ENCODE results near the gene TAF4B.
"Not testable (repeated sequence)": the region's sequence is repeated elsewhere in the genome, so short reads cannot be mapped to it uniquely, and the experiment has no call there.

The TAF4B gene

DNA sequence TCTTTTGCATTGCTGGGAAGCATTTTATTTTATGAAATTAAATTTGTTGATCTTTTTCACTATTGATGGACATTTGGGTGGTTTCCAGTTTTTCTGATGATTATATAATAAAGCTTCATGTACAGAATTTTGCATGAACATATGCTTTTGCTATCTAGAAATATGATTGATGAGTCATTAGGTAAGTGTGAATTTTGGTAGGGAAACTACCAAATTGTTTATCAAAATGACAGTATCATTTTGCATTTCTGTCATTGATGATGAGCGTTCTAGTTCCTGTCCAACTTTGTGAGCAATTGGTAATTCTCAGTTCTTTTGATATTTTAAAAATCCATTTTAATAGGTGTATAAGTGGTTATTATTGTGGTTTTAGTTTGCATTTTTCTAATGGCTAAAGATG is 67.7 kb downstream of the TAF4B start:
- H3K4me1 Mint-ChIP-seq = peaks cover 5% of the 10 kb centered on the region
- H3K27ac Mint-ChIP-seq (ENCODE audit: low read depth) = no peak overlapping the region
- no peak overlapping the region for H3K4me3 Mint-ChIP-seq
- DNase-seq (ENCODE audit: low spot score in 2 of 2) (no peak), ATAC-seq (replicated peaks; ENCODE audit: extremely low read depth, poor library complexity, severe bottlenecking) (no peak)
- H3K27me3 Mint-ChIP-seq = no peaks in the 10 kb centered on the region
- H3K36me3 Mint-ChIP-seq (ENCODE audit: insufficient read depth) = no peaks in the 10 kb centered on the region
- H3K9me3 Mint-ChIP-seq = no peaks in the 10 kb centered on the region

DNA sequence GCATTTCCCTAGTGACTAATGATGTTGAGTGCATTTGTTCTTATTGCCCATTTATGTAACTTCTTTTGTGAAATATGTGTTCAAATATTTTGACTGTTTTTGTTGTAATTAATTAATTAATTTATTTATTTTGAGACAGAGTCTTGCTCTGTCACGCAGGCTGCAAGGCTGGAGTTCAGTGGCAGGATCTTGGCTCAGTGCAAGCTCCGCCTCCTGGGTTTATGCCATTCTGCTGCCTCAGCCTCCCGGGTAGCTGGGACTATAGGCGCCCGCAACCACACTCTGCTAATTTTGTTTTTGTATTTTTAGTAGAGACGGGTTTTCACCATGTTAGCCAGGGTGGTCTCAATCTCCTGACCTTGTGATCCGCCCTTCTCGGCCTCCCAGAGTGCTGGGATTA is 71.9 kb downstream of the TAF4B start:
- H3K27me3 Mint-ChIP-seq = no peaks in the 10 kb centered on the region
- no peak overlapping the region for H3K4me3 Mint-ChIP-seq
- H3K4me1 Mint-ChIP-seq = no peaks in the 10 kb centered on the region
- ATAC-seq (replicated peaks; ENCODE audit: extremely low read depth, poor library complexity, severe bottlenecking) (no peak), DNase-seq (ENCODE audit: low spot score in 2 of 2) (no peak)
- no peak overlapping the region for H3K27ac Mint-ChIP-seq (ENCODE audit: low read depth)
- no peaks in the 10 kb centered on the region for H3K9me3 Mint-ChIP-seq
- peaks cover 2% of the 10 kb centered on the region for H3K36me3 Mint-ChIP-seq (ENCODE audit: insufficient read depth)

DNA sequence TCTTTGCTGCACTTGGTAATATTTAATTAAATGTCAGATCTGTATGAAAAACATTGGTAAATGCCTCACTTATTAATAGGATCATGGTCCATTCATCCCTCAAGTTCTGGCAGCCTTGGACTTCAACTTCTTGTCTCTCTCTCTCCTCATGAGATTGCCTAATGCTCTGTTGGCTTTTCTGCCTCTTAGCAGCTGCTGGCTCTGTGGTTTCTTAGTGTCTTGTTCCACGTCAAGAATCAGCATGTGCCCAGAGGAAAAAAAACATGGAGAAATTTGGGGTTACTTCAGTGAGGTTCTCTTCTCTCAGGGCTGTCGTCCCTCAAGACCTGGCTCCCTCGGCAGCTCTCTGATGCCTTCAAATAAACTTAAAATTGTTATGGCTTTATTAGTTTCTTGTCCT is 75.4 kb downstream of the TAF4B start:
- peaks cover 2% of the 10 kb centered on the region for H3K36me3 Mint-ChIP-seq (ENCODE audit: insufficient read depth)
- no peaks in the 10 kb centered on the region for H3K9me3 Mint-ChIP-seq
- DNase-seq (ENCODE audit: low spot score in 2 of 2) (no peak), ATAC-seq (replicated peaks; ENCODE audit: extremely low read depth, poor library complexity, severe bottlenecking) (no peak)
- H3K4me1 Mint-ChIP-seq = no peaks in the 10 kb centered on the region
- H3K4me3 Mint-ChIP-seq = no peak overlapping the region
- no peaks in the 10 kb centered on the region for H3K27me3 Mint-ChIP-seq
- no peak overlapping the region for H3K27ac Mint-ChIP-seq (ENCODE audit: low read depth)

DNA sequence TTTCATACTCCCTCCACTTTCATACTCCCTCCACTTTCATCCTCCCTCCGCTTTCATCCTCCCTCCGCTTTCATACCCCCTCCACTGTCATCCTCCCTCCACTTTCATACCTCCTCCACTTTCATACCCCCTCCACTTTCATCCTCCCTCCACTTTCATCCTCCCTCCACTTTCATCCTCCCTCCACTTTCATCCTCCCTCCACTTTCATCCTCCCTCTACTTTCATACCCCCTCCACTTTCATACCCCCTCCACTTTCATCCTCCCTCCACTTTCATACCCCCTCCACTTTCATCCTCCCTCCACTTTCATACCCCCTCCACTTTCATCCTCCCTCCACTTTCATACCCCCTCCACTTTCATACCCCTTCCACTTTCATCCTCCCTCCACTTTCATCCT is 77.0 kb downstream of the TAF4B start:
- not testable (repeated sequence) for ATAC-seq (replicated peaks; ENCODE audit: extremely low read depth, poor library complexity, severe bottlenecking); H3K4me1 Mint-ChIP-seq; H3K36me3 Mint-ChIP-seq (ENCODE audit: insufficient read depth); DNase-seq (ENCODE audit: low spot score in 2 of 2); H3K27me3 Mint-ChIP-seq; H3K4me3 Mint-ChIP-seq; H3K9me3 Mint-ChIP-seq; H3K27ac Mint-ChIP-seq (ENCODE audit: low read depth)

DNA sequence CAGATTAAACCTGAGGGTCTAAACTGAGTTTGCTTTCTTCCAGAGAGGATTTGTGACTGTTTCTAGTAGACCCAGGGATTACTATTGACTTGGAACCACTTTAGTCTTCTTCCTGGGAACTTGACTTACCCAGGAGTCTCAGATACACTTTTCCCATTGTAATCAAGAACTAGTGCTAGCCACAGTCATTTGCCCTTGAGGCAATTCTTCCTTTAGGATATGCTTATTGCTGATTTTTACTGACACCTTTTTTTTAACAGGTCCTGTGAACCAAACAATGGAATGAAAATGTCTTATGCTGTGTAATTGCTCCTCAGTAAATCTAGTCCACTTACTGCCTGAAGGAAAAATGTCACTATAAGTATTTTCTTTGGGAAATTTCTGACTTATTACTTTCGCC is 78.3 kb downstream of the TAF4B start:
- no peak for ATAC-seq (replicated peaks; ENCODE audit: extremely low read depth, poor library complexity, severe bottlenecking)
- Mint-ChIP-seq H3K9me3 (no peaks in the 10 kb centered on the region), H3K4me1 (no peaks in the 10 kb centered on the region), H3K27me3 (no peaks in the 10 kb centered on the region), H3K27ac (ENCODE audit: low read depth) (no peak overlapping the region), H3K4me3 (no peak overlapping the region), H3K36me3 (ENCODE audit: insufficient read depth) (peaks cover 2% of the 10 kb centered on the region)
- DNase-seq (ENCODE audit: low spot score in 2 of 2) = no peak

DNA sequence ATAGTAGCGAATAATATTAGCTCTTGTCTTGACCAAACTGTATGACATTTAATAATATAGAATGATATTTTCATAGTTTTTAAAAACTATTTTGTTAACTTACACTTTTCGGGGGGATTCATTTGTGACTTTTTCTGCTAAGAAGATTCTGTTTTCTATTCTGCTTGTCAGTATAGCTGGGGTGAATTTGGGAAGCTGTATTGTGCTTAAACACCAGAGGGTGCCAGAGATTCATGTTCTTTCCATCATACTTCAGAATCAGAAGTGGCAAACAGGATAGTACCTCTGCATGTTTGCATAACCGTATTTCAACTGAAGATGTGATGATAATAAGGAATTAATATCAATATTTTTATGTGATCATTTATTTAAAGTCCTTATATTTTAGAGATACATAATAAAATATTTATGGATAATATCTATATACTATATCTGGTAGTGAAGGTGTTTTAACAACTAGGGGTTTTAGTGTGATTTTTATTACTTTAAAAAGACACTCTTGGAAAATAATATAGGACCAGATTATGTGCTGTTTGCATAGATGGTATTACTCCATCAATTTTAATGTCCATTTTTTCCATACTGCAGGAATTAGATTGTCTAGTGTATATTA is 81.0 kb downstream of the TAF4B start:
- no peak for ATAC-seq (replicated peaks; ENCODE audit: extremely low read depth, poor library complexity, severe bottlenecking)
- no peaks in the 10 kb centered on the region for H3K36me3 Mint-ChIP-seq (ENCODE audit: insufficient read depth)

DNA sequence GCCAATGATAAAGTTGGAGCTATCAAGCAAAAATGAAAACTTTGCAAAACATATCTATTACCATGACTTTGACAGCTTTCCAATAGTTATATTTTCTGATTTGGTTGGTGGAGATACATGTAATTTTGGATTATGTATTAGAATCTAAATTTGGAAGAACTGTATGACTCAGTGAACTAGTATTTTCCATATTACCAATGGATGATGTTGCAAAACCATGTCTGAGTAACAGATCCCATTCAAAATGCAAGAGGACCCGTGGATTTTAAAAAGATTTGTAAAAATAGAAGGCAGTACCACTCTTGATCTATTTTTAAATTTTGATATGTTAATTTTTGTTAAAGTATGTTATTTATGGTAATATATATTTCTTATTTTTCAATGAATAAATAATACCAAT is 83.0 kb downstream of the TAF4B start:
- H3K4me3 Mint-ChIP-seq = no peak overlapping the region
- DNase-seq (ENCODE audit: low spot score in 2 of 2) = no peak
- H3K36me3 Mint-ChIP-seq (ENCODE audit: insufficient read depth) = no peaks in the 10 kb centered on the region
- no peaks in the 10 kb centered on the region for H3K9me3 Mint-ChIP-seq
- H3K27me3 Mint-ChIP-seq = no peaks in the 10 kb centered on the region
- no peaks in the 10 kb centered on the region for H3K4me1 Mint-ChIP-seq
- no peak for ATAC-seq (replicated peaks; ENCODE audit: extremely low read depth, poor library complexity, severe bottlenecking)
- H3K27ac Mint-ChIP-seq (ENCODE audit: low read depth) = no peak overlapping the region

More for the DNA sequence above, 81.0 kb downstream of the TAF4B start:
- Mint-ChIP-seq H3K9me3 (no peaks in the 10 kb centered on the region), H3K27ac (ENCODE audit: low read depth) (no peak overlapping the region), H3K4me1 (no peaks in the 10 kb centered on the region), H3K27me3 (no peaks in the 10 kb centered on the region), H3K4me3 (no peak overlapping the region)
- no peak for DNase-seq (ENCODE audit: low spot score in 2 of 2)

DNA sequence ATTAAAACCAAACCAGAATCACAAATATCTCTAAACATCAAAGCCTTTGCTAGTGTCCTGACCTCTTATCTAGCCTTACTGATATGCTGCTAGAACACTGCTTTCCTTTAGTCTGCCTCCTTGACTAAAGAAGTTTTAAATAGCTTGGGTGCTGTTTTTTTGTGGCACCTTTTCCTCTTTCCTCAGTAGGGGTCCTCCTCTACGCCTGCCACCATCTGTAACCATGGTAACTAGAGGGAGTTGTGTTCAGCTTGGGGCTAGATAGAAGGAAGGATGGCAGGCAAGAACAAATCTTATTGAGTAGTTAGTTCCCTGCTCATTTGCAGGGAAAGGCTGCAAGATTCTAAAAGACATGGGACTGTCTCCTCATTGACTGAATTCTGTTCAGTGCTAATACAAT is 86.0 kb downstream of the TAF4B start:
- Mint-ChIP-seq H3K4me1 (no peaks in the 10 kb centered on the region), H3K9me3 (no peaks in the 10 kb centered on the region), H3K4me3 (no peak overlapping the region), H3K36me3 (ENCODE audit: insufficient read depth) (peaks cover 2% of the 10 kb centered on the region), H3K27me3 (no peaks in the 10 kb centered on the region), H3K27ac (ENCODE audit: low read depth) (no peak overlapping the region)
- ATAC-seq (replicated peaks; ENCODE audit: extremely low read depth, poor library complexity, severe bottlenecking) (no peak), DNase-seq (ENCODE audit: low spot score in 2 of 2) (no peak)

DNA sequence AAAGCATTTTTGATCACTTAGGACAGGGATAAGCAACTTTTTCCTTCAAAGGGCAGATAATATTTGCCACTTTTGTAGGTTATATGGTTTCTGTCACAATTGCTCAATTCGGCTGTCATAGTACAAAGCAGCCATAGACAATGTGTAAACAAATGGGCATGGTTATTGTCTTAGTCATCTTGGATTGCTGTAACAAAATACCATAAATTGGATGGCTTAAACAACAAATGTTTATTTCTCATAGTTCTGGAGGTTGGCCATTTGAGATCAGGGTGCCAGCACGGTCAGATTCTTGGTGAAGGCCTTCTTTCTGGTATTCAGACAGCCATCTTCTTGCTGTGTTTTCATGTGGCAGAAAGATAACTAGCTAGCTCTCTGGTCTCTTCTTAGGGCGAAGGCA is 91.2 kb downstream of the TAF4B start:
- H3K4me1 Mint-ChIP-seq = no peaks in the 10 kb centered on the region
- no peak overlapping the region for H3K27ac Mint-ChIP-seq (ENCODE audit: low read depth)
- DNase-seq (ENCODE audit: low spot score in 2 of 2) (no peak), ATAC-seq (replicated peaks; ENCODE audit: extremely low read depth, poor library complexity, severe bottlenecking) (no peak)
- H3K36me3 Mint-ChIP-seq (ENCODE audit: insufficient read depth) = peaks cover 3% of the 10 kb centered on the region
- no peaks in the 10 kb centered on the region for H3K9me3 Mint-ChIP-seq
- no peak overlapping the region for H3K4me3 Mint-ChIP-seq
- no peaks in the 10 kb centered on the region for H3K27me3 Mint-ChIP-seq

DNA sequence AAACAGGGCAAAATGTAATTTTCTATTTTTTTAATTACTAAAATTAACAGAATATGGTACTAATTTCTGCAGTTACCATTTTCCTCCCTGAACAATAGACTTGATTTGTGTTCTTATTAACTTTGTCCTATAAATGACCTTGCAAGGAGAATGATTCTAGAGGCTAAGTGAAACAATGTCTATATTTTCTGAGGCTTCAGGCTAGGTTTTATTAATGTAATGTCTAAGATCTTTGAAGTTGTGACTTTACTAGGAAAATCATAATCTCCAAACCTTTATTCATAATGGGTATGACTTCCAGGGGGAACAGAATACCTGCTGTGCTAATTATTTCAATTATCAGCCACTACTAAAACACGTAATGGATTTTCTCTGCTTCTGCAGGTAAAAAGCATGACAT is 94.4 kb downstream of the TAF4B start:
- no peaks in the 10 kb centered on the region for H3K9me3 Mint-ChIP-seq
- DNase-seq (ENCODE audit: low spot score in 2 of 2) = no peak
- peaks cover 6% of the 10 kb centered on the region for H3K36me3 Mint-ChIP-seq (ENCODE audit: insufficient read depth)
- no peaks in the 10 kb centered on the region for H3K27me3 Mint-ChIP-seq
- no peak for ATAC-seq (replicated peaks; ENCODE audit: extremely low read depth, poor library complexity, severe bottlenecking)
- H3K4me1 Mint-ChIP-seq = no peaks in the 10 kb centered on the region
- no peak overlapping the region for H3K27ac Mint-ChIP-seq (ENCODE audit: low read depth)
- no peak overlapping the region for H3K4me3 Mint-ChIP-seq

DNA sequence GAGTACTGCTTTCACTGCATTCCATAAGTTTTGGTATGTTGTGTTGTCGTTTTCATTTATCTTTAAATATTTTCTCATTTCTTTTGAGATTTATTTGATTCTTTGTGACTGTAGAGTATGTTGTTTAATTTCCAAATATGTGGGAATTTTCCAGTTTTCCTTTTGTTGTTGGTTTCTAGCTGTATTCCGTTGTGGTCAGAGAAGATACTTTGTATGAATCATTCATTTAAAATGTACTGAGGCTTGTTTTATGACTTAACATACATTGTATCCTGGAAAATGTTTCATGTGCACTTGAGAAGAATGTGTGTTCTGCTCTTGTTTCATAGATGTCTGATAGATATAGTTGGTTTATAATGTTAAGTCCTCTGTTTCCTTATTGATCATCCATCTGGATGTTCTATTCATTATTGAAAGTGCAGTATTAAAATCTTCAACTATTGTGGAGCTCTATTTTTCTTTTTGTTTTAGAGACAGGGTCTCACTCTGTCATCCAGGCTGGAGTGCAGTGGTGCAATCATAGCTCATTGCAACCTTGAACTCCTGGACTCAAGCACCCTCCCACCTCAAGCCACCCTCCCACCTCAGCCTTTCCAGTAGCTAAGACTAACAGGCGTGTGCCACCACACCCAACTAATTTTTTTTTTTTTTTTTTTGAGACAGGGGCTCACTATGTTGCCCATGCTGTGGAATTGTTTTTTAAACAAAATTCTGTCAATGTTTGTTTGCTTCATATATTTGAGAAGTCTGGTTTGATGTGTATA is 96.8 kb downstream of the TAF4B start:
- ATAC-seq (replicated peaks; ENCODE audit: extremely low read depth, poor library complexity, severe bottlenecking) = no peak
- H3K27ac Mint-ChIP-seq (ENCODE audit: low read depth) = no peak overlapping the region

DNA sequence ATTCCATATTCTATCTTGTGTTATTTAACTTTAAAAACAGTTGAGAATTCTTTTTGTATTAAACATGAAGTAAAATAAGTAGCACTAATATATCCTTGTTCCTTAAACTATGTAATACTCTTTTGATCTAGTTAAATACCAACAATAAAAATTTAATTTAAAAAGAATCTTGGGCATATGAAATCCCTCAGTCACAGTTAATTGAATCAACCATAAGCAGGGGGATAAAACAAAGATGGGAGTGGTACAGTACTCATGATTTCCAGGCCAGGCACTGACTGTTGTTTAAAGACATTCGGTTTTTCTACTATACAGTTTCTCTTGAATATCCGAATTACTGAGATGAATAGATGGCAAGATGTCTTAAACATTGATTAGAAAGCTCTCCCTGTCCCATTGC is 99.5 kb downstream of the TAF4B start:
- H3K4me3 Mint-ChIP-seq = no peak overlapping the region
- H3K27me3 Mint-ChIP-seq = no peaks in the 10 kb centered on the region
- no peak for DNase-seq (ENCODE audit: low spot score in 2 of 2)
- H3K27ac Mint-ChIP-seq (ENCODE audit: low read depth) = no peak overlapping the region
- no peaks in the 10 kb centered on the region for H3K4me1 Mint-ChIP-seq
- no peaks in the 10 kb centered on the region for H3K9me3 Mint-ChIP-seq
- no peak for ATAC-seq (replicated peaks; ENCODE audit: extremely low read depth, poor library complexity, severe bottlenecking)
- H3K36me3 Mint-ChIP-seq (ENCODE audit: insufficient read depth) = peaks cover 5% of the 10 kb centered on the region

More for the DNA sequence above, 96.8 kb downstream of the TAF4B start:
- DNase-seq (ENCODE audit: low spot score in 2 of 2) = no peak
- H3K27me3 Mint-ChIP-seq = no peaks in the 10 kb centered on the region
- H3K4me1 Mint-ChIP-seq = no peaks in the 10 kb centered on the region
- peaks cover 7% of the 10 kb centered on the region for H3K36me3 Mint-ChIP-seq (ENCODE audit: insufficient read depth)
- H3K4me3 Mint-ChIP-seq = no peak overlapping the region
- no peaks in the 10 kb centered on the region for H3K9me3 Mint-ChIP-seq

DNA sequence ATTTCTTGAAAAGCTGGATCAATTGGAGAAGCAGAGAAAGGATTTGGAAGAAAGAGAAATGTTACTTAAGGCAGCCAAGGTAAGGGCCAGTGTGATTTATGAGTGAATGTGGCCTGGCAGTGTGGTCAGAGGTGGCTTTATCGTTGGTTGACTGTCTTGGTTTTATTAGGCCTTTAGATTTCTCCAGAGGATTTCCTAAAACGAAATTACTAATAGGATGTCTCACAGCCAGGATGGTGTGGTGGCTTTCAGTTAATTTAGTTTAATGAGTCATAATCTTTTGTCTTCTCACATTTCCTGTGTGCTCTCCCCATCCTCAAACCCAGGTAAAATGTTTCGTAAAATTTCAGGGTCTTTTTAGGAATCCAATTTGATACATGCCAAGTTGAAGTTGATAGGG is 100.8 kb downstream of the TAF4B start:
- H3K4me3 Mint-ChIP-seq = no peak overlapping the region
- peaks cover 5% of the 10 kb centered on the region for H3K36me3 Mint-ChIP-seq (ENCODE audit: insufficient read depth)
- no peak for ATAC-seq (replicated peaks; ENCODE audit: extremely low read depth, poor library complexity, severe bottlenecking)
- no peaks in the 10 kb centered on the region for H3K4me1 Mint-ChIP-seq
- DNase-seq (ENCODE audit: low spot score in 2 of 2) = no peak
- H3K27me3 Mint-ChIP-seq = no peaks in the 10 kb centered on the region
- H3K27ac Mint-ChIP-seq (ENCODE audit: low read depth) = no peak overlapping the region
- H3K9me3 Mint-ChIP-seq = no peaks in the 10 kb centered on the region

All from central memory CD8-positive, alpha-beta T cell (primary cell).